GM12872 (cell line): ENCODE data around the gene NARF.

Experiments
- TF ChIP-seq, protein P1 (sequence below): IDR thresholded peaks from 3 replicates; pipeline ENCODE4 v1.5.1; 2011; ENCODE audit warnings: low read depth, mild to moderate bottlenecking, low read length, moderate library complexity; ENCODE audit not compliant: insufficient read depth

Gene NARF

DNA sequence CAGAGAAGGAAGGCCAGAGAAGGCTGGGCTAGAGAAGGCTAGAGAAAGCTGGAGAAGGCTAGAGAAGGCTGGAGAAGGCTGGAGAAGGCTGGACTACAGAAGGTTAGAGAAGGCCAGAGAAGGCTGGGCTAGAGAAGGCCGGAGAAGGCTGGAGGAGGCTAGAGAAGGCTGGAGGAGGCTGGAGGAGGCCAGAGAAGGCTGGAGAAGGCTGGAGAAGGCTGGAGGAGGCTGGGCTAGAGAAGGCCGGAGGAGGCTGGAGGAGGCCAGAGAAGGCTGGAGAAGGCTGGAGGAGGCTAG is 33.7 kb upstream of the NARF start:
- TF ChIP-seq, protein P1, sequence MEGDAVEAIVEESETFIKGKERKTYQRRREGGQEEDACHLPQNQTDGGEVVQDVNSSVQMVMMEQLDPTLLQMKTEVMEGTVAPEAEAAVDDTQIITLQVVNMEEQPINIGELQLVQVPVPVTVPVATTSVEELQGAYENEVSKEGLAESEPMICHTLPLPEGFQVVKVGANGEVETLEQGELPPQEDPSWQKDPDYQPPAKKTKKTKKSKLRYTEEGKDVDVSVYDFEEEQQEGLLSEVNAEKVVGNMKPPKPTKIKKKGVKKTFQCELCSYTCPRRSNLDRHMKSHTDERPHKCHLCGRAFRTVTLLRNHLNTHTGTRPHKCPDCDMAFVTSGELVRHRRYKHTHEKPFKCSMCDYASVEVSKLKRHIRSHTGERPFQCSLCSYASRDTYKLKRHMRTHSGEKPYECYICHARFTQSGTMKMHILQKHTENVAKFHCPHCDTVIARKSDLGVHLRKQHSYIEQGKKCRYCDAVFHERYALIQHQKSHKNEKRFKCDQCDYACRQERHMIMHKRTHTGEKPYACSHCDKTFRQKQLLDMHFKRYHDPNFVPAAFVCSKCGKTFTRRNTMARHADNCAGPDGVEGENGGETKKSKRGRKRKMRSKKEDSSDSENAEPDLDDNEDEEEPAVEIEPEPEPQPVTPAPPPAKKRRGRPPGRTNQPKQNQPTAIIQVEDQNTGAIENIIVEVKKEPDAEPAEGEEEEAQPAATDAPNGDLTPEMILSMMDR: no peak

DNA sequence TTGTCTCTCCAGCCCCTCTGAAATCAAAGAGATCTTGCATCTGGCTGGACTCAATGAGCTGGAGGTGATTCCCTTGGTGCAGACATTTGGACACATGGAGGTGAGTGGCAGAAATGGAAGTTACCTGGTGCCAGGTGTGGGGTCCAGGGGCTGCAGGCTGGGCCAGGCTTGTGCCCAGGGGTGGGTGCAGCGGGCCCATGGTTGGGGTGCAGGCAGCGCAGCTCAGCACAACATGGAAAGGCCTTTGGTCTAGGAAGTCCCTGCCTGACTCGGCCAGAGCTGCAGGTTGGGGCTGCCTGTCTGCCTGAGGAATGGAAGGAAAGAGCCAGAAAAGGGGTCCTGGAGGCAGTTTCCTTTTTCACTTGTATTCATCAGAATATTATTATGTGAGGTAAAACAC is 30.0 kb upstream of the NARF start:
- TF ChIP-seq, protein P1: no peak

DNA sequence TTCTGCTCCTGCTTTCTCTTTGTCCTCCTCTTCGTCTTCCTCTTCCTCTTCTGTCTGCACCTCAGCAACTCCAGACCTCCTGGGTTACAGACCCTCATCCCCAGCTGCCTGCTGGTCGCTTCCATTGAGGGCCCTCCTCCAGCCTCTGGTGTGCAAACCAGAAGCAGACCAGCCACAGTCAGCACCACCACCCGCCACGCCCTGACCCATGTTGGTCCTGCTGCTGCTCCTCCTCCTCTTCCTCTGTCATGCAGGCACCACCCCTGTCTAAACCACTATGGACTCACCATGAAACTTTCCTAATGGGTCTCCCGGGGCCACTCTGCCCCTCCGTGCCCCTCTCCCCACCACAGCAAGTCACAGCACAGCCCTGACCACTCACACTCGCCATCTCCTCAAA is 28.7 kb upstream of the NARF start:
- TF ChIP-seq, protein P1: no peak

DNA sequence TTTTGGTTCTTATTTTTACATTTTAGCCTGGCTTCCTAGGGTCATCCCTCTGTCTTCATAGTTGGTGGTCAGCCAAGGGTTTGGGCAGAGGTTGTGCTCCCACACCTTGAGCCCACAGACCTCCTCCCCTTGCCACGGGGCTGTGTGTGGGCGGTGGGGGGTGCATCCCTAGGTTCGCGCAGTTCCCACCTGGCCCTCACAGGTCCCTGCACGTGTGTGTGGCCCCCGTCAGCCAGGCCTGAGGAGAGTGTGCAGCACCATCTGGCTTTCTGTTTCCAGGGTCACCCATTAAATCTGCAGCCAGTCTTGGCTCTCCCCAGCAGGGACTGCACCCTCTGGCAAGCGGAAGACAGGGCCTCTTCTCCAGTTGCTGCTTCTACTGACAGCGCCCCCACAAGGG is 26.5 kb upstream of the NARF start:
- TF ChIP-seq, protein P1: no peak

DNA sequence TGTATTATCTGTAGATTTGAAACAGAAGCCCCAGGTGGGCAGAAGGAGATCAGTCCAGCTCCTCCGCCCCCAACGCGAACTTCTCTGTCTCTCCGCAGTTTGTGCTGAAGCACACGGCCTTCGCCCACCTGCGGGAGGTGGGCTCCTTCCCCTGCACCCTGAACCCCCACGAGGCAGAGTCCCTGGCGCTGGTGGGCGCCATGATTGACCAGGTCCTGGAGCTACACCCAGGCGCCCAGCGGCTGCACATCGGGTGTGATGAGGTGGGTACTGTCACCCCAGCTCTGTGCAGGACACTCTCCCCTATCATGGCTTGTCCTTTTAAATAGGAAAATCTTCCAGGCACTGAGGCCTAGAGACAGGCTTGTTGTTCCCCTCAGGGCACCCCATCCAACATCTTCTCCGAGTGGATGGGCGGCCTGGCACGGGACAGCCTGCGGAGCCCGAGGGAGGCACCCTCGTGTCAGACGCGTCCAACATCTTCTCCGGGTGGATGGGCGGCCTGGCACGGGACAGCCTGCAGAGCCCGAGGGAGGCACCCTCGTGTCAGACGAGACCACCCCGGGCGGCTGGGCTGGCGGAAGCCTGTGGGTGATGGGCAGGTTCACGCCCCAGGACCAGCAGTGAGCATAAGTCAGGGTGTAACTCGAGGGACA is 24.9 kb upstream of the NARF start:
- TF ChIP-seq, protein P1: no peak

DNA sequence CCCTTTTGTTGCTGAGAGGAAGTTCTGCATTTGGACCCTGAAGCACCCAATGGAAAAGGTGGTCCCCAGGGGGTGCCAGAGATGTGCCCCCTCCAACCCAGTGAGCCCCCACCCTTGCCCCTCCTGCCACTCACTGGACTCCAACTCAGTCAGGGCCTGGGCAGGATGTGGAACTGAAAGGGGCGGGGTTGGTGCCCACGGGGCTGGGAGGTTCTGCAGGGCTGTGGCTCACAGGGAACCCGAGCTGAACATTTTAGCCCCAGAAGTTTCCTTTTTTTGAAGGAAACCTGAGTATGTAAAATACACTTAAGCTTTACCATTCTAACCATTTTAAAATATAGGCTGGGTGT is 24.4 kb upstream of the NARF start:
- TF ChIP-seq, protein P1: no peak

DNA sequence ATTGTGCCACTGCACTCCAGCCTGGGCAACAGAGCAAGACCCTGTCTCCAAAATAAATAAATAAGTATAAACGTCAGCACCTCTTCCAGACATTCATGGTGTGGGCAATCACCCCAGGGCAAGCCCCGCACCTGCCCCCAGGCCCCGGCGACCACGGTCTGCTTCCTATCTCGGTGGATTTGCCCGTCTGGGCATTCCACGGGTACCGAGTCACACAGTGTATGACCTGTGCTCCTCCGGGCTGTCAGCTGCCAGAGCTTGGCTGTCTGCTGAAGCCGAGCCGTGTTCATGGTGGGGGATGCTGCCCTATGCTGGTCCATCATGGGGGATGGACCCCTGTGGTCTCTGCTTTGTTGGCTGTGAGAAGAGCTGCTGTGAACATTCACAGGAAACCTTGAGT is 23.4 kb upstream of the NARF start:
- TF ChIP-seq, protein P1: no peak
